OCI-LY7 (cell line): ENCODE results near the gene BMPER. TPM values are rescaled to one million over a fixed set of nuclear protein-coding genes. Genes with fewer than 3 reads are reported as not detected.

Source experiments
- BruUV-seq: library from RNA; stranded (reverse); fragments of 400-500 nt; replicated peaks from 2 replicates; lab custom pipeline; 2021; lab: Mats Ljungman, UMichigan
- CTCF ChIA-PET: fragments of 300-600 bp; sonication (Branson Sonifier 250); formaldehyde crosslinking; loops from one replicate; lab custom pipeline; 2022; ENCODE audit warnings: antibody characterized with exemption; ENCODE audit not compliant: unreplicated experiment; lab: Charles Lee
- POLR2A ChIA-PET: fragments of 300-600 bp; sonication (Branson Sonifier 250); formaldehyde crosslinking; loops from one replicate; lab custom pipeline; 2022; ENCODE audit warnings: antibody characterized with exemption; lab: Charles Lee
- DNase-seq: peaks from one replicate; pipeline ENCODE4 v3.0.0-alpha.2; 2015; ENCODE audit warnings: low spot score
- H2AFZ ChIP-seq: fragments of 200-600 bp; sonication (generic), shearing (Covaris generic); 2 replicates; pipeline ENCODE4 v1.6.1; 2014; ENCODE audit warnings: mild to moderate bottlenecking, antibody characterized with exemption, low read length, moderate library complexity
- H3K27ac ChIP-seq: fragments of 200-600 bp; sonication (generic); 2 replicates; pipeline ENCODE4 v1.5.1; 2014; ENCODE audit warnings: mixed run types, low read depth, mild to moderate bottlenecking, moderate library complexity, low read length, inconsistent platforms; ENCODE audit not compliant: poor library complexity, severe bottlenecking
- H3K36me3 ChIP-seq: fragments of 200-600 bp; sonication (generic); 2 replicates; pipeline ENCODE4 v1.6.1; 2014; ENCODE audit warnings: mild to moderate bottlenecking, antibody characterized with exemption, low read length, moderate library complexity, mixed read lengths; ENCODE audit not compliant: insufficient read depth
- H3K4me1 ChIP-seq: fragments of 200-600 bp; sonication (generic); 2 replicates; pipeline ENCODE4 v1.5.1; 2014; ENCODE audit warnings: mild to moderate bottlenecking, low read length; ENCODE audit not compliant: insufficient read depth, poor library complexity, severe bottlenecking
- H3K4me2 ChIP-seq: fragments of 200-600 bp; sonication (generic); 2 replicates; pipeline ENCODE4 v1.6.1; 2014; ENCODE audit warnings: mild to moderate bottlenecking, low read length
- H3K4me3 ChIP-seq: fragments of 200-600 bp; sonication (generic); 2 replicates; pipeline ENCODE4 v1.5.1; 2014; ENCODE audit warnings: mild to moderate bottlenecking, low read depth, low read length; ENCODE audit not compliant: poor library complexity, severe bottlenecking
- H3K79me2 ChIP-seq: fragments of 200-600 bp; sonication (generic); 2 replicates; pipeline ENCODE4 v1.6.1; 2016; ENCODE audit warnings: low read depth, mild to moderate bottlenecking, low read length, moderate library complexity, mixed read lengths; ENCODE audit not compliant: insufficient read depth
- H3K9me2 ChIP-seq: fragments of 200-600 bp; sonication (generic); 2 replicates; pipeline ENCODE4 v1.6.1; 2016; ENCODE audit warnings: mild to moderate bottlenecking, low read length, mixed read lengths; ENCODE audit not compliant: insufficient read depth
- H3K9me3 ChIP-seq: fragments of 200-600 bp; sonication (generic); 2 replicates; pipeline ENCODE4 v1.6.1; 2014; ENCODE audit warnings: mild to moderate bottlenecking, mixed run types, low read length, mixed read lengths
- H4K20me1 ChIP-seq: fragments of 200-600 bp; sonication (generic); 2 replicates; pipeline ENCODE4 v1.6.1; 2014; ENCODE audit warnings: mild to moderate bottlenecking, antibody characterized with exemption, low read length, moderate library complexity, mixed read lengths; ENCODE audit not compliant: insufficient read depth
- EZH2phosphoT487 ChIP-seq: fragments of 200-600 bp; sonication (generic); IDR thresholded peaks from 2 replicates; pipeline ENCODE4 v1.6.1; 2018; ENCODE audit warnings: low read depth, borderline replicate concordance, mild to moderate bottlenecking, mixed run types, antibody characterized with exemption, low read length, moderate library complexity, mixed read lengths
- intact Hi-C: fragments of 100-400 bp; cut with micrococcal nuclease; formaldehyde crosslinking; loops from one replicate; pipeline ENCODE4 v1.10.0; 2022; ENCODE audit not compliant: unreplicated experiment
- total RNA-seq, 2 experiments: library from RNA; depleted of rRNA in 1 of 2; stranded (reverse); fragments of >200 nt in 1 of 2; shearing (Covaris generic) in 1 of 2; gene quantifications; 2 replicates each; pipeline ENCODE4 v1.2.3, GENCODE V29; 2014 to 2022
- TF ChIP-seq, protein P1 (sequence below): fragments of 200-600 bp; sonication (generic); conservative IDR thresholded peaks from 2 replicates; pipeline ENCODE4 v1.5.1; 2014; ENCODE audit warnings: mild to moderate bottlenecking, antibody characterized with exemption, low read length, moderate library complexity, mixed read lengths

Gene BMPER
- total RNA-seq, 2 experiments from 2014 or later: not detected

DNA sequence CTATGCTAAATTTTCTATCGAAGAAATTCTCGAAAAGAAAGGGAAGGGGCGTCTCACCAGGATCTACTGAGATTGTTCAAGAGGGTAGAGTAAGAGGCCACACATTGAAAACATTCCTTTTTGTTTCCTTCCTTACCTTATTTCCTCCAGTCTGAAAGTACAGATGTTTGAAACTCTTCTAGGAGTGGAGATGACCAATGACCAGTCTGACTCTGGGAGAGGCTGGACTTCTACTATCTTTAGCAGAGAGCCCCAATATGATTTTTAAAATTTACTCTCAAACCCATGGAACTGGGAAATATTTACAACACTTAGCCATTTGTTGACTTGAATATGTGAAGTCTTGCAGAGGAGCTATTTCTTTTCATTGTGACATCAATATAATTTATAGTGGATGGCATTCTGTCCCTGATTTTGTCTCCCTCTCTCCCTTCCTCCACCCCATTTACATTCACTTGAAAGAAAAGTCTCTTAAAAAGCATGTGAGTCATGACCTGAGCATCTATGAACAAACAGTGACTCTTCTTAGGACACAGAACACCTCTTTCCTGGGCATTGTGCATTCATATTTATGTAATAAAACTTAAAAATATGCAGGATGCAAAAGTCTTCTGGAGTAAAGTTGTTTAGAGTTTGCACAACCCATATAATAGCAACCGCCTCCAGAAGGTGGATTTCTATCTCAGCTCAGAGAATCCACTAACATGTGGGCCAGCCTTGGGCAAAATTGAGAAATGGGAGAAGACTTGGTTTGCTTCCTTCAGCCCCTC is 31.2 kb upstream of the BMPER start:
- Histone ChIP-seq H3K9me2 (no peaks in the 10 kb centered on the region), H3K9me3 (no peaks in the 10 kb centered on the region), H3K4me2 (no peak overlapping the region), H3K27ac (no peak overlapping the region), H2AFZ (no peak overlapping the region), H3K79me2 (no peaks in the 10 kb centered on the region), H4K20me1 (no peaks in the 10 kb centered on the region), H3K4me3 (no peak overlapping the region), H3K36me3 (no peaks in the 10 kb centered on the region), H3K4me1 (no peaks in the 10 kb centered on the region)
- ChIA-PET POLR2A (interaction anchor here (0.6 kb wide), 1 partner anchor 17 kb away, joined by 4 read pairs; no protein-coding TSS in a partner anchor), CTCF (no interaction called here)
- BruUV-seq: no TSS peak
- TF ChIP-seq EZH2phosphoT487: no peak
- TF ChIP-seq, protein P1, sequence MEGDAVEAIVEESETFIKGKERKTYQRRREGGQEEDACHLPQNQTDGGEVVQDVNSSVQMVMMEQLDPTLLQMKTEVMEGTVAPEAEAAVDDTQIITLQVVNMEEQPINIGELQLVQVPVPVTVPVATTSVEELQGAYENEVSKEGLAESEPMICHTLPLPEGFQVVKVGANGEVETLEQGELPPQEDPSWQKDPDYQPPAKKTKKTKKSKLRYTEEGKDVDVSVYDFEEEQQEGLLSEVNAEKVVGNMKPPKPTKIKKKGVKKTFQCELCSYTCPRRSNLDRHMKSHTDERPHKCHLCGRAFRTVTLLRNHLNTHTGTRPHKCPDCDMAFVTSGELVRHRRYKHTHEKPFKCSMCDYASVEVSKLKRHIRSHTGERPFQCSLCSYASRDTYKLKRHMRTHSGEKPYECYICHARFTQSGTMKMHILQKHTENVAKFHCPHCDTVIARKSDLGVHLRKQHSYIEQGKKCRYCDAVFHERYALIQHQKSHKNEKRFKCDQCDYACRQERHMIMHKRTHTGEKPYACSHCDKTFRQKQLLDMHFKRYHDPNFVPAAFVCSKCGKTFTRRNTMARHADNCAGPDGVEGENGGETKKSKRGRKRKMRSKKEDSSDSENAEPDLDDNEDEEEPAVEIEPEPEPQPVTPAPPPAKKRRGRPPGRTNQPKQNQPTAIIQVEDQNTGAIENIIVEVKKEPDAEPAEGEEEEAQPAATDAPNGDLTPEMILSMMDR: no peak
- DNase-seq: no peak
- intact Hi-C loops: no loop called here

DNA sequence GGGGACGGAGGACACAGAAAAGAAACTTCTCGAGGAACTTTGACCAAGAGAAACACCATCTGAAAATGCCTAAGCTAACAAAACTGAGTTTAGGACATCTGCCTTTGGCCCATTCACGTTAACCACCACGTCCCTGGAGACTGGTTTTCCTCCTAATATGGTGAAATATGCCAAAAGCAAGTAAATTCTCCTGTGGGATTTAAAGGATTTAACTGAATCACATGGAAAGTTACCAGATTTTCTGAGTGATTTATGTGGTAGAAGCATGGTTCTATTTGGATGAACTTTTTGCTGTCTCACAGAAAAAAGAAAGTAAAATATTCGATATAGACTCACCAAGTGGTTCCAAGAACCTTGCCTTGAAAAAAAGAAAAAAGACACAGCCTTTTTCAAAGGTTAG is 30.4 kb upstream of the BMPER start:
- Histone ChIP-seq H3K36me3 (no peaks in the 10 kb centered on the region), H3K9me3 (no peaks in the 10 kb centered on the region), H2AFZ (no peak overlapping the region), H3K4me3 (no peak overlapping the region), H3K27ac (no peak overlapping the region), H3K79me2 (no peaks in the 10 kb centered on the region), H3K4me1 (no peaks in the 10 kb centered on the region), H3K4me2 (no peak overlapping the region), H3K9me2 (no peaks in the 10 kb centered on the region), H4K20me1 (no peaks in the 10 kb centered on the region)
- POLR2A ChIA-PET: interaction anchor here (0.6 kb wide), 1 partner anchor 18 kb away, joined by 4 read pairs; no protein-coding TSS in a partner anchor
- intact Hi-C loops: no loop called here
- no TSS peak for BruUV-seq
- CTCF ChIA-PET: no interaction called here
- DNase-seq: no peak
- TF ChIP-seq, protein P1: no peak
- no peak for TF ChIP-seq EZH2phosphoT487
